Suprapubic skin (tissue), 4 donors: ENCODE results near the gene SARS1.

ENCODE experiments used
- EP300 ChIP-seq: sonication (generic); formaldehyde crosslinking; IDR thresholded peaks from one replicate; pipeline ENCODE4 v1.6.1; 2017; ENCODE audit warnings: antibody characterized with exemption
- POLR2A ChIP-seq, 2 donors: fragments of 450-650 bp; IDR thresholded peaks; one replicate each; pipeline ENCODE4 v1.6.1; 2017; ENCODE audit warnings: antibody characterized with exemption in 2 of 2, mild to moderate bottlenecking in 2 of 2, moderate library complexity in 2 of 2
- POLR2AphosphoS5 ChIP-seq, 3 donors: sonication (generic); formaldehyde crosslinking; IDR thresholded peaks; one replicate each; pipeline ENCODE4 v1.6.1; 2017; ENCODE audit warnings: antibody characterized with exemption in 3 of 3
- TF ChIP-seq, protein P1 (sequence below), 2 donors: fragments of 200-600 bp in 1 of 2; fragments of 450-650 bp in 1 of 2; sonication (generic) in 1 of 2; IDR thresholded peaks; one replicate each; pipeline ENCODE4 v1.5.1; 2016 to 2019; ENCODE audit warnings: antibody characterized with exemption in 2 of 2, mild to moderate bottlenecking in 1 of 2, moderate library complexity in 1 of 2

DNA sequence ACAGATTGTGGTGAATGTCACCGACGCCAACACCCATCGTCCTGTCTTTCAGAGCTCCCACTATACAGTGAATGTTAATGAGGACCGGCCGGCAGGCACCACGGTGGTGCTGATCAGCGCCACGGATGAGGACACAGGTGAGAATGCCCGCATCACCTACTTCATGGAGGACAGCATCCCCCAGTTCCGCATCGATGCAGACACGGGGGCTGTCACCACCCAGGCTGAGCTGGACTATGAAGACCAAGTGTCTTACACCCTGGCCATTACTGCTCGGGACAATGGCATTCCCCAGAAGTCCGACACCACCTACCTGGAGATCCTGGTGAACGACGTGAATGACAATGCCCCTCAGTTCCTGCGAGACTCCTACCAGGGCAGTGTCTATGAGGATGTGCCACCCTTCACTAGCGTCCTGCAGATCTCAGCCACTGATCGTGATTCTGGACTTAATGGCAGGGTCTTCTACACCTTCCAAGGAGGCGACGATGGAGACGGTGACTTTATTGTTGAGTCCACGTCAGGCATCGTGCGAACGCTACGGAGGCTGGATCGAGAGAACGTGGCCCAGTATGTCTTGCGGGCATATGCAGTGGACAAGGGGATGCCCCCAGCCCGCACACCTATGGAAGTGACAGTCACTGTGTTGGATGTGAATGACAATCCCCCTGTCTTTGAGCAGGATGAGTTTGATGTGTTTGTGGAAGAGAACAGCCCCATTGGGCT is 38.6 kb downstream of the SARS1 start:
- TF ChIP-seq, protein P1, sequence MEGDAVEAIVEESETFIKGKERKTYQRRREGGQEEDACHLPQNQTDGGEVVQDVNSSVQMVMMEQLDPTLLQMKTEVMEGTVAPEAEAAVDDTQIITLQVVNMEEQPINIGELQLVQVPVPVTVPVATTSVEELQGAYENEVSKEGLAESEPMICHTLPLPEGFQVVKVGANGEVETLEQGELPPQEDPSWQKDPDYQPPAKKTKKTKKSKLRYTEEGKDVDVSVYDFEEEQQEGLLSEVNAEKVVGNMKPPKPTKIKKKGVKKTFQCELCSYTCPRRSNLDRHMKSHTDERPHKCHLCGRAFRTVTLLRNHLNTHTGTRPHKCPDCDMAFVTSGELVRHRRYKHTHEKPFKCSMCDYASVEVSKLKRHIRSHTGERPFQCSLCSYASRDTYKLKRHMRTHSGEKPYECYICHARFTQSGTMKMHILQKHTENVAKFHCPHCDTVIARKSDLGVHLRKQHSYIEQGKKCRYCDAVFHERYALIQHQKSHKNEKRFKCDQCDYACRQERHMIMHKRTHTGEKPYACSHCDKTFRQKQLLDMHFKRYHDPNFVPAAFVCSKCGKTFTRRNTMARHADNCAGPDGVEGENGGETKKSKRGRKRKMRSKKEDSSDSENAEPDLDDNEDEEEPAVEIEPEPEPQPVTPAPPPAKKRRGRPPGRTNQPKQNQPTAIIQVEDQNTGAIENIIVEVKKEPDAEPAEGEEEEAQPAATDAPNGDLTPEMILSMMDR (IDR thresholded peaks at IDR 0.05), result no peak
- TF ChIP-seq POLR2A (IDR thresholded peaks at IDR 0.05) (no peak), POLR2AphosphoS5 (IDR thresholded peaks at IDR 0.05) (no peak), EP300 (no peak)
